GM06990 (cell line): ENCODE measurements around the gene FBXO42.
"Not testable (repeated sequence)": the region's sequence is repeated elsewhere in the genome, so short reads cannot be mapped to it uniquely, and the experiment has no call there.

Experiments used
- DNase-seq: peaks from one replicate; pipeline ENCODE4 v3.0.0-alpha.2; 2011; ENCODE audit not compliant: insufficient read length; ENCODE audit errors: extremely low read depth
- H3K27me3 ChIP-seq: replicated peaks from 2 replicates; pipeline ENCODE4 v1.6.0; 2011; ENCODE audit warnings: low read length; ENCODE audit not compliant: control insufficient read depth, insufficient read depth
- H3K36me3 ChIP-seq: 2 replicates; pipeline ENCODE4 v1.5.1; 2011; ENCODE audit warnings: low read length; ENCODE audit not compliant: control insufficient read depth, insufficient read depth
- H3K4me3 ChIP-seq: replicated peaks from 2 replicates; pipeline ENCODE4 v1.5.1; 2011; ENCODE audit warnings: low read depth, mild to moderate bottlenecking, control low read depth, low read length
- CTCF ChIP-seq: IDR thresholded peaks from 2 replicates; pipeline ENCODE4 v1.5.1; 2011; ENCODE audit warnings: low read length, control low read depth, mild to moderate bottlenecking, inconsistent platforms; ENCODE audit not compliant: insufficient read depth, poor library complexity, severe bottlenecking

FBXO42 gene

GRCh38 chr1:16218674-16219071, 133.6 kb downstream of the FBXO42 start:
- no peak for TF ChIP-seq CTCF
- no peak for DNase-seq
- no peak overlapping the region for H3K4me3 ChIP-seq
- no peaks in the 10 kb centered on the region; the same call in 1 of the 2 replicates for H3K27me3 ChIP-seq
- no peaks in the 10 kb centered on the region for H3K36me3 ChIP-seq

- no peaks in the 10 kb centered on the region for H3K36me3 ChIP-seq
- H3K4me3 ChIP-seq = no peak overlapping the region
- no peak for DNase-seq
- no peaks in the 10 kb centered on the region; the same call in 1 of the 2 replicates for H3K27me3 ChIP-seq
- no peak for TF ChIP-seq CTCF
These were observed 134.1 kb downstream of the FBXO42 start for GRCh38 chr1:16218014-16218673.

GRCh38 chr1:16217061-16217785, 135.1 kb downstream of the FBXO42 start:
- DNase-seq = peak; percentile 92
- H3K4me3 ChIP-seq = peak overlapping the region; percentile 57
- H3K36me3 ChIP-seq = no peaks in the 10 kb centered on the region
- TF ChIP-seq CTCF = no peak
- no peaks in the 10 kb centered on the region; the same call in 1 of the 2 replicates for H3K27me3 ChIP-seq

- no peak for TF ChIP-seq CTCF
- H3K36me3 ChIP-seq = no peaks in the 10 kb centered on the region
- peak; percentile 59 for DNase-seq
- H3K27me3 ChIP-seq = no peaks in the 10 kb centered on the region; the same call in 1 of the 2 replicates
- peak overlapping the region; percentile 57 for H3K4me3 ChIP-seq
These were observed 136.2 kb downstream of the FBXO42 start for GRCh38 chr1:16215882-16216753.

GRCh38 chr1:16215240-16215639, 137.0 kb downstream of the FBXO42 start:
- not testable (repeated sequence) for DNase-seq, H3K27me3 ChIP-seq, H3K4me3 ChIP-seq

GRCh38 chr1:16213544-16213943, 138.7 kb downstream of the FBXO42 start:
- H3K27me3 ChIP-seq, DNase-seq, H3K4me3 ChIP-seq, H3K36me3 ChIP-seq: not testable (repeated sequence)

More at GRCh38 chr1:16215240-16215639, 137.0 kb downstream of the FBXO42 start:
- H3K36me3 ChIP-seq = not testable (repeated sequence)
